Activated naive CD8-positive, alpha-beta T cell treated with anti-CD3 and anti-CD28 coated beads for 36 hours (primary cell): Measurements from ENCODE around the gene SLC2A4RG. TPM values are rescaled to one million over a fixed set of nuclear protein-coding genes. Genes with fewer than 3 reads are reported as not detected.

Experiments
- DNase-seq: peaks from one replicate; pipeline ENCODE4 v3.0.0; 2021
- H3K27ac Mint-ChIP-seq: one replicate; pipeline ENCODE4 v1.8.0; 2022; ENCODE audit warnings: mild to moderate bottlenecking, moderate library complexity, mixed read lengths
- H3K27me3 Mint-ChIP-seq: one replicate; pipeline ENCODE4 v1.8.0; 2022; ENCODE audit warnings: mild to moderate bottlenecking, mixed read lengths
- H3K36me3 Mint-ChIP-seq: one replicate; pipeline ENCODE4 v1.8.0; 2021; ENCODE audit warnings: mild to moderate bottlenecking, mixed read lengths
- H3K4me1 Mint-ChIP-seq: one replicate; pipeline ENCODE4 v1.8.0; 2021; ENCODE audit warnings: mixed read lengths
- H3K4me3 Mint-ChIP-seq: one replicate; pipeline ENCODE4 v1.8.0; 2022; ENCODE audit warnings: mild to moderate bottlenecking, moderate library complexity, mixed read lengths
- H3K9me3 Mint-ChIP-seq: one replicate; pipeline ENCODE4 v1.8.0; 2022; ENCODE audit warnings: mixed read lengths
- total RNA-seq, 2 experiments: library from RNA; stranded (reverse); gene quantifications; one replicate each; pipeline ENCODE4 v1.2.3, GENCODE V29; 2021

SLC2A4RG gene
- total RNA-seq, 2 experiments from 2014 or later, result 25.7 to 29.3 TPM

- Mint-ChIP-seq H3K4me3 (no peak overlapping the region), H3K27ac (no peak overlapping the region), H3K9me3 (peaks cover 7% of the 10 kb centered on the region), H3K27me3 (no peaks in the 10 kb centered on the region), H3K4me1 (peaks cover 46% of the 10 kb centered on the region), H3K36me3 (peaks cover 18% of the 10 kb centered on the region)
- DNase-seq, result no peak
Observed at GRCh38 chr20:63732118-63733095, 7.2 kb upstream of the SLC2A4RG start.

DNA sequence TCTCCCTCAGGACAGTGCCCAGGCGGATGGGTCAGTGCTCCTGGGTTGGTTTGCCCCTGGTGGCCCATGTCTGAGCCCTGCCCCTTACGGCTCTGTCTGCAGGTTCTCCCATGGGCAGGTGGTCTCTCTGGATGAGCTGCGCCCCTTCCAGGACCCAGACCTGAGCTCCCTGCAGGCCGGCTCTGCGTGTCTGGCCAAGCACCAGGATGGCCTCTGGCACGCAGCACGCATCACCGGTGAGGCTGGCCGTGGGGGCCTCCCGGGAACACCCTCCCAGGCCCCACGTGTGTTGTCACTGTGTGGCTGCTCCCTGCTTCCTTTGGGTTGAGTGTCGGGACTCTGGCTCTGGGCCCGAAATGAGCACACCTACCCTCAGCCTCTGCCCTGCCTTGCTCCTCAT, 6.5 kb upstream of the SLC2A4RG start:
- Mint-ChIP-seq H3K9me3 (peaks cover 7% of the 10 kb centered on the region), H3K4me3 (no peak overlapping the region), H3K27me3 (no peaks in the 10 kb centered on the region), H3K4me1 (peaks cover 40% of the 10 kb centered on the region), H3K36me3 (peaks cover 14% of the 10 kb centered on the region), H3K27ac (no peak overlapping the region)
- no peak for DNase-seq

- DNase-seq, result no peak
- H3K4me1 Mint-ChIP-seq, result peaks cover 35% of the 10 kb centered on the region
- no peaks in the 10 kb centered on the region for H3K27me3 Mint-ChIP-seq
- peak overlapping the region; percentile 18 for H3K4me3 Mint-ChIP-seq
- H3K27ac Mint-ChIP-seq, result no peak overlapping the region
- H3K9me3 Mint-ChIP-seq, result peaks cover 4% of the 10 kb centered on the region
- peaks cover 9% of the 10 kb centered on the region for H3K36me3 Mint-ChIP-seq
Observed at GRCh38 chr20:63733579-63734081, 5.9 kb upstream of the SLC2A4RG start.

- Mint-ChIP-seq H3K4me1 (peaks cover 29% of the 10 kb centered on the region), H3K27ac (peak overlapping the region; percentile 28), H3K27me3 (no peaks in the 10 kb centered on the region), H3K9me3 (peaks cover 3% of the 10 kb centered on the region), H3K36me3 (peaks cover 8% of the 10 kb centered on the region), H3K4me3 (peak overlapping the region; percentile 18)
- DNase-seq, result no peak
Observed at GRCh38 chr20:63734111-63734945, 5.2 kb upstream of the SLC2A4RG start.

DNA sequence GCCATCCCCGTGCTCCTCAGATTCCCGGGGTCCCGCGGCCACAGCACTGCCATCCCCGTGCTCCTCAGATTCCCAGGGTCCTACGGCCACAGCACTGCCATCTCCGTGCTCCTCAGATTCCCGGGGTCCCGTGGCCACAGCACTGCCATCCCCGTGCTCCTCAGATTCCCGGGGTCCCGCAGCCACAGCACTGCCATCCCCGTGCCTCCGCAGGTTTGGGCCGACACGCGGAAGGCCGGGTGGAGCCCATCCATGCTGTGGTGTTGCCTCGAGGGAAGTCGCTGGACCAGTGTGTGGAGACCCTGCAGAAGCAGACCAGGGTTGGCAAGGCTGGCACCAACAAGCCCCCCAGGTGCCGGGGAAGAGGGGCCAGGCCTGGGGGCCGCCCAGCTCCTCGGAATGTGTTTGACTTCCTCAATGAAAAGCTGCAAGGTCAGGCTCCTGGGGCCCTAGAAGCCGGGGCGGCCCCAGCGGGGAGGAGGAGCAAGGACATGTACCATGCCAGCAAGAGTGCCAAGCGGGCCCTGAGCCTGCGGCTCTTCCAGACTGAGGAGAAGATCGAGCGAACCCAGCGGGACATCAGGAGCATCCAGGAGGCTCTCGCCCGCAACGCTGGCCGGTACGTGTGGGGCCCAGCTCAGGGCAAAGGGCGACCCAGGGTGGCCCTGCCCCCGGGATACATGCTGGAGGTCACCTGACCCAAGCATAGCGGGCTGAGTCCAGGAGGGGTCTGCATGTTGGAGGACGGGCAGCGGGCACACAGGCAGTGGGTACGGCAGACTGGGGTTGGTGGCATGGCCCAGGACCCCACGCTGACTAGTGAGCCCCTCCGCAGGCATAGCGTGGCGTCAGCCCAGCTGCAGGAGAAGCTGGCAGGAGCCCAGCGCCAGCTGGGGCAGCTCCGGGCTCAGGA, 4.4 kb upstream of the SLC2A4RG start:
- Mint-ChIP-seq H3K27me3 (no peaks in the 10 kb centered on the region), H3K9me3 (no peaks in the 10 kb centered on the region), H3K27ac (no peak overlapping the region), H3K4me3 (no peak overlapping the region), H3K4me1 (peaks cover 23% of the 10 kb centered on the region), H3K36me3 (peaks cover 8% of the 10 kb centered on the region)
- DNase-seq, result no peak

DNA sequence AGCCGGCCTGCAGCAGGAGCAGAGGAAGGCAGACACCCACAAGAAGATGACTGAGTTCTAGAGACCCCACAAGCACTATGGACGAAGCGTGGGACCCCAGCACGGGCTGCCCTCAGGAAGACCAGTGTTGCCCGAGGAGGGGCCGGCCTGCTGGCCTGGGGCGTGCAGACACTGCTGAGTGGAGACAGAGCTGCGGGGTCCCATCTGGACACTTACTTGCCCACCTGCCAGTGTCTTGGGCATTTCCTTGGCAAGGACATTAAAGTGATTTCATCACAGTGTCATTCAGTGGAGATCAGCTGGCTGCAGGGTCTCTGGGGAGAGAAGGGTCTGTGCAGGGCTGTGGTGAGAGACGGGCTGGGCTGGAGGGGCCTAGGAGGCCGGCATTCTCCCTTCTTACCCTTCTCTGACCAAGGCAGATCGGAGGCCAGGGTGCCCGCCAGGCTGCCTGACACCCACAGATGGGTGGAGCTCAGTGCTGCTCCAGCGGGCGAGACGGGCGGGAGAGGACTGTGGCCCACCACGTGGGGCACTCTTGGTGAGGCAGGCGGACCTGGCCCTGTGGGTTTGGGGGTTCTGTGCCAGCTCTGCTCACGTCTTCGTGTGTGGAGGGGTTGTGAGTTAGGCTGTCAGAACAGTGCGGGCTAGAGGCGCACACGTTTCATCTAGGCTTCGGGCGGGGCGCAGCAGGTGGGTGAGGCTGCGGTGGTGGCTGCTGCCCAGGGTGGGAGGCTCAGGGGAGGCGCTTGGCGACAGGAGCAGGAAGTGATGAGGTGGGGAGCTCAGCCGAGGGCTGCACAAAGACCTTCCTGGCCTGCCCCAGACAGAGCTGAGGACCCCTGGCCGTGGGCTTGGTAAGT, 3.5 kb upstream of the SLC2A4RG start, which contains the start of gene LIME1:
TSS of gene LIME1 (plus strand) at position 806 of the 860 bp plus-strand sequence. CDS start 886 bp downstream, outside the sequence.
- Mint-ChIP-seq H3K4me1 (peaks cover 23% of the 10 kb centered on the region), H3K9me3 (no peaks in the 10 kb centered on the region), H3K27me3 (no peaks in the 10 kb centered on the region), H3K4me3 (peak within 1 kb of the TSS; percentile 66), H3K27ac (peak within 1 kb of the TSS; percentile 60), H3K36me3 (peaks cover 8% of the 10 kb centered on the region)
- DNase-seq, result peak; percentile 77

GRCh38 chr20:63736893-63737694, 2.5 kb upstream of the SLC2A4RG start:
- Mint-ChIP-seq H3K36me3 (peaks cover 8% of the 10 kb centered on the region), H3K4me1 (peaks cover 23% of the 10 kb centered on the region), H3K27me3 (no peaks in the 10 kb centered on the region), H3K27ac (peak overlapping the region; percentile 60), H3K9me3 (no peaks in the 10 kb centered on the region), H3K4me3 (peak overlapping the region; percentile 66)
- peak; percentile 72 for DNase-seq

DNA sequence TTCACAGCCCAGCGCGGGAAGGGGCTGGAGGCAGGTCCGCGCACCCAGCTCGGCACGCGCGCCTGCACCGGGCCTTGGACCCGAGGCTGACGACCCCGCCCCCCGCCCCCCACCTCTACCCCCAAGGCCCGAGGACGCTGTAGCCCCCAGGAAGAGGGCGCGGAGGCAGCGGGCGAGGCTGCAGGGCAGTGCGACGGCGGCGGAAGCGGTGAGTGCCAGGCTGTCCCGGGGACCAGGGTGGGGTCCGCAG, 2.0 kb upstream of the SLC2A4RG start:
- no peaks in the 10 kb centered on the region for H3K9me3 Mint-ChIP-seq
- no peak for DNase-seq
- no peak overlapping the region for H3K4me3 Mint-ChIP-seq
- H3K27ac Mint-ChIP-seq, result no peak overlapping the region
- no peaks in the 10 kb centered on the region for H3K27me3 Mint-ChIP-seq
- H3K36me3 Mint-ChIP-seq, result peaks cover 8% of the 10 kb centered on the region
- peaks cover 23% of the 10 kb centered on the region for H3K4me1 Mint-ChIP-seq

GRCh38 chr20:63737945-63738686, 1.5 kb upstream of the SLC2A4RG start:
- H3K27ac Mint-ChIP-seq, result no peak overlapping the region

GRCh38 chr20:63738687-63739129, 868 bp upstream of the SLC2A4RG start:
- H3K4me1 Mint-ChIP-seq, result peaks cover 23% of the 10 kb centered on the region
- peaks cover 6% of the 10 kb centered on the region for H3K36me3 Mint-ChIP-seq
- no peak overlapping the region for H3K27ac Mint-ChIP-seq
- DNase-seq, result peak; percentile 37
- no peaks in the 10 kb centered on the region for H3K9me3 Mint-ChIP-seq
- H3K4me3 Mint-ChIP-seq, result no peak overlapping the region
- H3K27me3 Mint-ChIP-seq, result no peaks in the 10 kb centered on the region

More at GRCh38 chr20:63737945-63738686, 1.5 kb upstream of the SLC2A4RG start:
- Mint-ChIP-seq H3K27me3 (no peaks in the 10 kb centered on the region), H3K36me3 (peaks cover 8% of the 10 kb centered on the region), H3K9me3 (no peaks in the 10 kb centered on the region), H3K4me1 (peaks cover 23% of the 10 kb centered on the region), H3K4me3 (peak overlapping the region; percentile 25)
- peak; percentile 35 for DNase-seq

DNA sequence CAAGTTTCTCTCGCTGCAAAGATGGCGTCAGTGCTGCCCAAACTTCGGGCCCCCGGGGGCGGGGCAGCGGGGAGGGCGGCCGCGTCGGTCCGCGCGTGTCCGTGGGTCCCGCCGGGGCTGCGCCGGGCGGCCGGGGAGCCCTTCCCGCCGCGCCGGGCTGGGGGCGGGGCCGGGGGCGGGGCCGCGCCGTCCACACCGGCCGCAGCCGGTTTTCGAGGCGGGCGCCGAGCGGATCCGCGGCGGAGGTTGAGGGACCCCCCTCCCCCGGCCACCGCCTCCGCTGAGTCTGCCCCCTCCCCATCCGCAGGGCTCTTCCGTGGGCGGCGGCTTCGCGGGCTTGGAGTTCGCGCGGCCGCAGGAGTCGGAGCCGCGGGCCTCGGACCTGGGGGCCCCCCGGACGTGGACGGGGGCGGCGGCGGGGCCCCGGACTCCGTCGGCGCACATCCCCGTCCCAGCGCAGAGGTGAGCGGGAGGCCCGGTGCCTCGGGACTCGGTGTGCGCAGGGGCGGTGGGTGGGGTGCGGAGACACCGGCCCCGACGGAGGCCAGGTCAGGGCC, 572 bp downstream of the SLC2A4RG start:
- Mint-ChIP-seq H3K27me3 (no peaks in the 10 kb centered on the region), H3K36me3 (peaks cover 1% of the 10 kb centered on the region), H3K4me3 (peak overlapping the region; percentile 14), H3K27ac (no peak overlapping the region), H3K9me3 (no peaks in the 10 kb centered on the region), H3K4me1 (peaks cover 17% of the 10 kb centered on the region)
- peak; percentile 55 for DNase-seq

- H3K9me3 Mint-ChIP-seq, result no peaks in the 10 kb centered on the region
- peak overlapping the region; percentile 57 for H3K4me3 Mint-ChIP-seq
- peaks cover 14% of the 10 kb centered on the region for H3K4me1 Mint-ChIP-seq
- no peak overlapping the region for H3K27ac Mint-ChIP-seq
- no peaks in the 10 kb centered on the region for H3K36me3 Mint-ChIP-seq
- peak; percentile 47 for DNase-seq
- H3K27me3 Mint-ChIP-seq, result no peaks in the 10 kb centered on the region
Observed at GRCh38 chr20:63740627-63741353, 1.2 kb downstream of the SLC2A4RG start.
